ENCODE data around the gene SLC6A2. TPM values are rescaled to one million over a fixed set of nuclear protein-coding genes. Genes with fewer than 3 reads are reported as not detected.

SLC6A2 gene
- total and polyA plus RNA-seq, 9 of the 15 experiments (the other 6 are each of a cell fraction or from before 2014, with no cell fraction given): not detected

DNA sequence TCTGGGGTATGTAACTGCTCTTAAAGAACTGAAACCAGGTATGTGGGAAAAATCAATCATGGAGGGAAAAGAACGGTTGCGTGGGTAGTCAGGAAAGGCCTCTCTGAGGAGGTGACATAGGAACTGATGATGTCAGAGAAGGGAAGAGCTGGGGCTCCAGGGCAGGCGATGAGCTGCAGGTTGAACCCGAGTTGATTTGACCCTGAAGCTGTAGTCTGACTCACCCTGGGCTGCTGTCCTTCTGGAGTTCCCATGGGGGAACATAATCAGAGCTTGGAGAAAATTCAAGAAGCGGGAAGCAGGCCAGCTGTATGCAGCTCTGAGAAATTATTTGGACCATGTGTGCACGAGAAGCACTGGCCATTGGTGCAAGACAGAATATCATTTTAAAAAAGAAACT, 16.7 kb downstream of the SLC6A2 start:
- in situ Hi-C loops (cut with MboI) (no loop called here), intact Hi-C loops (cut with micrococcal nuclease) (no loop called here)
- TF ChIP-seq, protein P1, sequence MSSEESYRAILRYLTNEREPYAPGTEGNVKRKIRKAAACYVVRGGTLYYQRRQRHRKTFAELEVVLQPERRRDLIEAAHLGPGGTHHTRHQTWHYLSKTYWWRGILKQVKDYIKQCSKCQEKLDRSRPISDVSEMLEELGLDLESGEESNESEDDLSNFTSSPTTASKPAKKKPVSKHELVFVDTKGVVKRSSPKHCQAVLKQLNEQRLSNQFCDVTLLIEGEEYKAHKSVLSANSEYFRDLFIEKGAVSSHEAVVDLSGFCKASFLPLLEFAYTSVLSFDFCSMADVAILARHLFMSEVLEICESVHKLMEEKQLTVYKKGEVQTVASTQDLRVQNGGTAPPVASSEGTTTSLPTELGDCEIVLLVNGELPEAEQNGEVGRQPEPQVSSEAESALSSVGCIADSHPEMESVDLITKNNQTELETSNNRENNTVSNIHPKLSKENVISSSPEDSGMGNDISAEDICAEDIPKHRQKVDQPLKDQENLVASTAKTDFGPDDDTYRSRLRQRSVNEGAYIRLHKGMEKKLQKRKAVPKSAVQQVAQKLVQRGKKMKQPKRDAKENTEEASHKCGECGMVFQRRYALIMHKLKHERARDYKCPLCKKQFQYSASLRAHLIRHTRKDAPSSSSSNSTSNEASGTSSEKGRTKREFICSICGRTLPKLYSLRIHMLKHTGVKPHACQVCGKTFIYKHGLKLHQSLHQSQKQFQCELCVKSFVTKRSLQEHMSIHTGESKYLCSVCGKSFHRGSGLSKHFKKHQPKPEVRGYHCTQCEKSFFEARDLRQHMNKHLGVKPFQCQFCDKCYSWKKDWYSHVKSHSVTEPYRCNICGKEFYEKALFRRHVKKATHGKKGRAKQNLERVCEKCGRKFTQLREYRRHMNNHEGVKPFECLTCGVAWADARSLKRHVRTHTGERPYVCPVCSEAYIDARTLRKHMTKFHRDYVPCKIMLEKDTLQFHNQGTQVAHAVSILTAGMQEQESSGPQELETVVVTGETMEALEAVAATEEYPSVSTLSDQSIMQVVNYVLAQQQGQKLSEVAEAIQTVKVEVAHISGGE (CRISPR knock-in tag; IDR thresholded peaks at IDR 0.05): no peak
- TF ChIP-seq ZNF778 (CRISPR knock-in tag; IDR thresholded peaks at IDR 0.05) (no peak), KDM2B (CRISPR knock-in tag; IDR thresholded peaks at IDR 0.05) (no peak), CBX2 (IDR thresholded peaks at IDR 0.05; ENCODE audit: insufficient read depth, low read length, poor library complexity, severe bottlenecking) (no peak), CREM (IDR thresholded peaks at IDR 0.05; ENCODE audit: low read depth) (0 out of 2 replicates have a peak, but pooled peaks have one; percentile 38), SAFB (IDR thresholded peaks at IDR 0.05; ENCODE audit: borderline replicate concordance, low read depth, low read length) (no peak), NR2C2 (CRISPR knock-in tag; IDR thresholded peaks at IDR 0.05) (no peak), NR2C2 (tag; IDR thresholded peaks at IDR 0.05) (no peak), ETV5 (CRISPR knock-in tag; IDR thresholded peaks at IDR 0.05; ENCODE audit: low read depth) (no peak)
- H3K9me3 ChIP-seq (replicated peaks; ENCODE audit: control insufficient read depth, insufficient read depth, low read depth, low read length): no peaks in the 10 kb centered on the region
- no peak overlapping the region for H2AFZ ChIP-seq (ENCODE audit: low read depth, low read length)
- no peaks in the 10 kb centered on the region for H4K20me1 ChIP-seq (replicated peaks; ENCODE audit: control insufficient read depth, insufficient read depth, low read length)
- no peak overlapping the region for H3K4me2 ChIP-seq (ENCODE audit: insufficient read depth, low read length)
- DNase-seq (ENCODE audit: extremely low read depth in 1 of 4, low spot score in 3 of 4): no peak
- POLR2A ChIA-PET: interaction anchor here (1.2 kb wide), 1 partner anchor 12 kb away, joined by 3 read pairs; no protein-coding TSS in a partner anchor
- H3K9me1 ChIP-seq (ENCODE audit: control insufficient read depth, insufficient read depth, low read length): no peaks in the 10 kb centered on the region
- ATAC-seq: no peak
- no peak overlapping the region for H3K9ac ChIP-seq (ENCODE audit: insufficient read depth in 1 of 2, low read depth in 2 of 2, low read length in 2 of 2)
- no peak for FAIRE-seq
- no peaks in the 10 kb centered on the region for H3K79me2 ChIP-seq (ENCODE audit: control insufficient read depth, insufficient read depth, low read length)
- no peak overlapping the region for H3K4me3 ChIP-seq
- CTCF ChIA-PET (ENCODE audit: low intra/inter-chr PET ratio): interaction anchor here (0.6 kb wide), 1 partner anchor 510 kb away, joined by 4 read pairs; no protein-coding TSS in a partner anchor
- peaks cover 5 to 37% of the 10 kb centered on the region in 2 experiments; a peak in 3 of 5 replicates for H3K27me3 ChIP-seq (ENCODE audit: control insufficient read depth in 2 of 2, insufficient read depth in 2 of 2, low read length in 2 of 2)
- 0% methylated on average over 6 of the region's 6 CpGs for WGBS (ENCODE audit: insufficient coverage, low coverage, missing lambda C conversion rate)
- H3K27ac ChIP-seq (ENCODE audit: extremely low read depth, low read depth, low read length): no peak overlapping the region
- BruUV-seq (replicated peaks): no TSS peak
- no peaks in the 10 kb centered on the region for H3K4me1 ChIP-seq (replicated peaks in 1 of 2; ENCODE audit: control insufficient read depth in 2 of 2, insufficient read depth in 2 of 2, low read length in 2 of 2)
- H3K36me3 ChIP-seq (ENCODE audit: control insufficient read depth, insufficient read depth, low read length): no peaks in the 10 kb centered on the region

All from K562 (cell line).